Thoracic aorta (tissue), 2 donors: ENCODE measurements around the gene VDR. TPM values are rescaled to one million over a fixed set of nuclear protein-coding genes. Genes with fewer than 3 reads are reported as not detected.

Experiments used
- ATAC-seq: fragments of 150-250 bp; one replicate; pipeline ENCODE4 v1.8.0; 2017; ENCODE audit warnings: low read depth; ENCODE audit not compliant: insufficient number of reproducible peaks, low FRiP score
- DNase-seq: peaks from one replicate; pipeline ENCODE4 v3.0.0-alpha.2; 2020; ENCODE audit warnings: low spot score
- H3K27ac ChIP-seq, 2 donors: fragments of 200-600 bp; sonication (generic); 1 replicate in 1 of 2; 2 replicates in 1 of 2; pipeline ENCODE4 v1.5.1; 2016; ENCODE audit warnings: mild to moderate bottlenecking in 2 of 2, moderate library complexity in 2 of 2
- H3K27me3 ChIP-seq: fragments of 200-600 bp; sonication (generic); replicated peaks from 2 replicates; pipeline ENCODE4 v1.6.0; 2016; ENCODE audit warnings: mild to moderate bottlenecking; ENCODE audit not compliant: insufficient read depth
- H3K36me3 ChIP-seq: fragments of 200-600 bp; sonication (generic); one replicate; pipeline ENCODE4 v1.5.1; 2016
- H3K4me1 ChIP-seq, 2 donors: fragments of 200-600 bp; sonication (generic); 1 replicate in 1 of 2; 2 replicates in 1 of 2; pipeline versions ENCODE4 v1.5.1 to v1.6.0; 2016; ENCODE audit warnings: low read depth in 2 of 2, mild to moderate bottlenecking in 1 of 2; ENCODE audit not compliant: control insufficient read depth in 1 of 2
- H3K4me3 ChIP-seq: fragments of 200-600 bp; sonication (generic); 2 replicates; pipeline ENCODE4 v1.5.1; 2016; ENCODE audit warnings: mild to moderate bottlenecking
- H3K9me3 ChIP-seq: fragments of 200-600 bp; sonication (generic); 2 replicates; pipeline ENCODE4 v1.5.1; 2016
- CTCF ChIP-seq: fragments of 200-600 bp; sonication (generic); IDR thresholded peaks from one replicate; pipeline ENCODE4 v1.5.1; 2019; ENCODE audit warnings: antibody characterized with exemption
- total RNA-seq, 2 donors: library from RNA; depleted of rRNA; stranded (reverse); fragments of >200 nt; gene quantifications; one replicate each; pipeline versions ENCODE4 v1.1.0 to v1.2.3, GENCODE V29; 2016

The VDR gene
- total RNA-seq, 2 donors from 2014 or later, result 6.8 to 10.3 TPM

- DNase-seq (no peak), ATAC-seq (no peak)
- Histone ChIP-seq H3K4me1 (peaks cover 0 to 6% of the 10 kb centered on the region in 2 donors), H3K27me3 (no peaks in the 10 kb centered on the region), H3K36me3 (no peaks in the 10 kb centered on the region), H3K9me3 (no peaks in the 10 kb centered on the region), H3K27ac (no peak overlapping the region), H3K4me3 (no peak overlapping the region)
- TF ChIP-seq CTCF, result no peak
Measured at GRCh38 chr12:47839214-47839876, 65.4 kb downstream of the VDR start.

- ATAC-seq (peak; percentile 38), DNase-seq (no peak)
- Histone ChIP-seq H3K36me3 (no peaks in the 10 kb centered on the region), H3K4me3 (no peak overlapping the region), H3K4me1 (peaks cover 0 to 6% of the 10 kb centered on the region in 2 donors), H3K9me3 (no peaks in the 10 kb centered on the region), H3K27ac (no peak overlapping the region), H3K27me3 (no peaks in the 10 kb centered on the region)
- TF ChIP-seq CTCF, result peak; percentile 58
Measured at GRCh38 chr12:47838286-47838931, 66.4 kb downstream of the VDR start.

GRCh38 chr12:47837190-47838171, 67.3 kb downstream of the VDR start:
- DNase-seq, result peak; percentile 61
- Histone ChIP-seq H3K36me3 (no peaks in the 10 kb centered on the region), H3K27me3 (no peaks in the 10 kb centered on the region), H3K4me1 (peaks cover 0 to 6% of the 10 kb centered on the region in 2 donors), H3K9me3 (no peaks in the 10 kb centered on the region), H3K27ac (no peak overlapping the region), H3K4me3 (no peak overlapping the region)
- peak; percentile 55 for ATAC-seq
- TF ChIP-seq CTCF, result peak; percentile 92

- ATAC-seq, result no peak
- Histone ChIP-seq H3K27me3 (no peaks in the 10 kb centered on the region), H3K27ac (no peak overlapping the region), H3K4me1 (peaks cover 0 to 6% of the 10 kb centered on the region in 2 donors), H3K4me3 (no peak overlapping the region), H3K36me3 (no peaks in the 10 kb centered on the region), H3K9me3 (no peaks in the 10 kb centered on the region)
- no peak for DNase-seq
- TF ChIP-seq CTCF, result no peak
Measured at GRCh38 chr12:47835831-47836155, 69.0 kb downstream of the VDR start.
